Activated T-helper 2 cell treated with anti-CD3 and anti-CD28 coated beads, Interferon-gamma antibody, Interleukin-2, Interleukin-4, amounts not matched to agents 10 μg/mL and 5 μg/mL and 100 μg/mL, durations not matched to agents 14 hours and 24 hours and 36 hours (primary cell): ENCODE data around the gene SKI. TPM values are rescaled to one million over a fixed set of nuclear protein-coding genes. Genes with fewer than 3 reads are reported as not detected.

Experiments used
- DNase-seq: peaks from one replicate; pipeline ENCODE4 v3.0.0; 2021; ENCODE audit warnings: low spot score
- H3K27ac Mint-ChIP-seq: one replicate; pipeline ENCODE4 v1.8.0; 2021; ENCODE audit warnings: mixed read lengths
- H3K27me3 Mint-ChIP-seq: one replicate; pipeline ENCODE4 v1.8.0; 2021; ENCODE audit warnings: low read depth, mixed read lengths
- H3K36me3 Mint-ChIP-seq: one replicate; pipeline ENCODE4 v1.8.0; 2021; ENCODE audit warnings: low read depth, mixed read lengths
- H3K4me1 Mint-ChIP-seq: one replicate; pipeline ENCODE4 v1.8.0; 2021; ENCODE audit warnings: low read depth, mixed read lengths
- H3K4me3 Mint-ChIP-seq: one replicate; pipeline ENCODE4 v1.8.0; 2021; ENCODE audit warnings: low read depth, mild to moderate bottlenecking, moderate library complexity, mixed read lengths
- H3K9me3 Mint-ChIP-seq: one replicate; pipeline ENCODE4 v1.8.0; 2021; ENCODE audit warnings: mixed read lengths
- intact Hi-C: fragments of 100-400 bp; cut with micrococcal nuclease; formaldehyde crosslinking; loops from one replicate; pipeline ENCODE4 v1.15.1; 2023
- total RNA-seq: library from RNA; stranded (reverse); gene quantifications from 2 replicates; pipeline ENCODE4 v1.2.3, GENCODE V29; 2022

Gene SKI
- total RNA-seq, 1 donor from 2014 or later = 37.0 TPM

DNA sequence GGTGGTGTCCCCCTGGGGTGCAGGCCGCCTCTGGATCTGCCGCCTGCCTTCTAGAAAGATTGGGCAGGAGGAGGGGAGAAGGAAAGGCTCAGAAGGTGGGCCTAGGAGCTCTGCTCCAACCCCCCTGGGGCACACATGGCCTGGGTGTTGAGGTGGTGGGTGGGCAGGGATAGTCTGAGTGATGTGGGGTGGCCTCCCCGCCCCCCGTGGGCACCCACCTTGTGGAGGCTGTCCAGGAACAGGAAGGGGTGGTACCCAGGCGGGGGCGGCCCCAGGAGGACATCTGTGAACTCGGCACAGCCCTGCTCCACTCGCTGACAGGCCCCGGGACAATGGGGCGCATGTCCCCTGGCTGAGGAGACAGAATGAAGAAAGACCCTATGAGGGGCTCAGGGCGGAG, 108.4 kb downstream of the SKI start:
- no peaks in the 10 kb centered on the region for H3K36me3 Mint-ChIP-seq
- no peak overlapping the region for H3K4me3 Mint-ChIP-seq
- intact Hi-C loops = no loop called here
- no peaks in the 10 kb centered on the region for H3K4me1 Mint-ChIP-seq
- no peaks in the 10 kb centered on the region for H3K9me3 Mint-ChIP-seq
- H3K27me3 Mint-ChIP-seq = no peaks in the 10 kb centered on the region
- no peak overlapping the region for H3K27ac Mint-ChIP-seq
- DNase-seq = no peak

- no peak overlapping the region for H3K4me3 Mint-ChIP-seq
- no peak overlapping the region for H3K27ac Mint-ChIP-seq
- no peaks in the 10 kb centered on the region for H3K4me1 Mint-ChIP-seq
- no peaks in the 10 kb centered on the region for H3K36me3 Mint-ChIP-seq
- H3K27me3 Mint-ChIP-seq = no peaks in the 10 kb centered on the region
- DNase-seq = no peak
- intact Hi-C loops = no loop called here
- no peaks in the 10 kb centered on the region for H3K9me3 Mint-ChIP-seq
These were observed 109.0 kb downstream of the SKI start for GRCh38 chr1:2337081-2337480.

DNA sequence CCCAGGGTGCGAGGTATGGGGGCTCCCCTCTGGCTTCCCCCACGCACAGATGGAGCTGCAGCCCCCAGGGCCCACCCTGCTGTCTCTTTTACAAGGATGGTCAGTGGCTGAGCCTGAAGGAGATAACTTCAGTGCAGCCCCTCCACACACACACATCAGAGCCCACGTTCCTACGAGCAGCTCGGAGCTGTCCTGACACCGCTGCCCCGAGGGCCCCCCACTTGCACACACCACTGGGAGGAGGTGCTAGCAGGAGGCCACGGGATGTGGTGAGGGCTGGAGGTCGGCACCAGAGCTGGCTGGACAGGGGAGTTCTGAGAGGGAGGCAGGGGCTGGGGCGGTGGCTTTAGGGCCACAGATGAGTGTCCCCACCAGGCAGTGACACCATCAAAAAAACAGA, 109.4 kb downstream of the SKI start:
- Mint-ChIP-seq H3K36me3 (no peaks in the 10 kb centered on the region), H3K4me1 (no peaks in the 10 kb centered on the region), H3K27me3 (no peaks in the 10 kb centered on the region), H3K4me3 (no peak overlapping the region), H3K27ac (no peak overlapping the region), H3K9me3 (no peaks in the 10 kb centered on the region)
- intact Hi-C loops = no loop called here
- DNase-seq = no peak

DNA sequence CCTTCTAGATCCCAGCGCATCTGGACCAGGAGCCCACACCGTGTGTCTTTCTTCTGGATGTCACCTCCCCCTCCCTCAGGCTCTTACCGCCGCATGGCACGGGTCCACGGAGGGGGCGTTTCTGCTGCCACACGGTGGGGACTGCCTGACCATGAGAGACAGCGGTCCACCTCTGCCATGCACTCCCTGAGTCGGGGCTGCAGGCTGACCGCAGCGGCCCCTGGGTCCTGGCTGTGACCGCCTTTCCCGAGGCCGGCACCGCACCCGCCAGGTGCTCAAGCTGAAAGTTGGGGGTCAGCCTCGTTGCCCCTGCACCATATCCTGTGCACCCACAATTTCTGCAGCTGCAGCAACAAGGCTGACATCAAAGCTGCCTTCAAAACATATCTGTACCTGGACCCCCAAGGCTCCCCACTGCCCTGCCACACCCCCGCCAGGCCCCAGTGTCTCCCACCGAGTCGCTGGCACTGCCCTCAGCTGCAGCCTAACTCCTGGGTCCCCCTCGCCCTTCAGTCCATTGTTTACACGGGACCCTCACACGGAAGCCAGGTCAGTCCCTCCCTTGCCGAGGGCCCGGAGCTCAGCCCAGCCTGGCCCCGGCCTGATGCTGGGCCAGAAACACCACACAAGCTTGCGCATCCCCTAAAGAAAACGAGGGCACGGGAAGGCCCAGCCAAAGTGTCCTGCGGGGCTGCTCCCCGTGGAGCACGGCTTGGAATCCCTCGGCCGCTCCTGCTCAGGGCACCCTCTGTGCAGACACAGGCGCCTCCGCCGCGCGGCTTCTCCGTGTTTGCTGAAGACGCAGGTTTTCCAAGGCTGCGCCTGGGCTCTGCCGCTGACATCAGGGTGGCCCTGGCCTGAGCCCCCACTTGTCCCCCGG, 111.3 kb downstream of the SKI start:
- no peak overlapping the region for H3K4me3 Mint-ChIP-seq
- intact Hi-C loops = no loop called here
- H3K36me3 Mint-ChIP-seq = no peaks in the 10 kb centered on the region

DNA sequence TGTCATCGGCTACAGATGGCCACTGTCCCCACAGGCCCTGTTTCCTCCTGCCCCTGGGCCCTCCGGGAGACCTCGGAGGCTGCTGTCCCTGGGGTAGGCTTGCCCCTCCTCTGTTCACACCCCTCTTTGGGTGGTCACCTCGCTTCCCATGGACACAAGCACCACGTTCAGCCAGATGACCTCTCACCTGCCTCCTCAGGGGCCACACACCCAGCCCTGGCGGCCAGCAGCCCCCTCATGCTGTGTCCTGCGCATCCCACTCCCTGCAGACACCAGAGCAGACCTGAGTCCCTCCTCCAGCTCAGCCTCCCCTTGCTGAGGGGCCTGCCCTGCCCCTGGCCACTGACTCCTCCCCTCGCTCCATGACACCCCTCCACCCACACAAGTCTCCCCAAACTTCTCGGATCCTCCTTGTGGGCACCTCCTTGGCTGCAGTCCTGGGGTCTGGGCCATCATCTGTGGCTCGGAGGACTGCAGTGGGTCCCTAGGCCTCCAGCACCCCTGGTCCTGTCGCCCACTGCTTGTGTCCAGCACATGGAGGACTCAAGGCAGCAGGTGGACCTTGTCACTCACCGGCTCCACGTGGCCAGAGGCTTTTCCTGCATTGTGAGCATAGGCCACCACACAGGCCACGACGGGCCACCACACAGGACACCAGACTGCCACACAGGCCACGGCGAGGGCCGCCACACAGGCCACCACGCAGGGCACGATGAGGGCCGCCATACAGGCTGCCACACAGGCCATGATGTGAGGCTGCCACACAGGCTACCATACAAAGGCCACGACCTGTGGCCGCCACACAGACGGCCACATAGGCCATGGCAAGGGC, 112.2 kb downstream of the SKI start:
- intact Hi-C loops = no loop called here
- no peak overlapping the region for H3K4me3 Mint-ChIP-seq
- no peak overlapping the region for H3K27ac Mint-ChIP-seq
- no peaks in the 10 kb centered on the region for H3K27me3 Mint-ChIP-seq
- H3K9me3 Mint-ChIP-seq = no peaks in the 10 kb centered on the region
- no peaks in the 10 kb centered on the region for H3K4me1 Mint-ChIP-seq
- DNase-seq = no peak
- no peaks in the 10 kb centered on the region for H3K36me3 Mint-ChIP-seq

More for the DNA sequence above, 111.3 kb downstream of the SKI start:
- H3K27me3 Mint-ChIP-seq = no peaks in the 10 kb centered on the region
- no peaks in the 10 kb centered on the region for H3K4me1 Mint-ChIP-seq
- H3K27ac Mint-ChIP-seq = no peak overlapping the region
- H3K9me3 Mint-ChIP-seq = no peaks in the 10 kb centered on the region
- DNase-seq = no peak

- Mint-ChIP-seq H3K9me3 (no peaks in the 10 kb centered on the region), H3K4me1 (no peaks in the 10 kb centered on the region), H3K27ac (no peak overlapping the region), H3K4me3 (no peak overlapping the region), H3K27me3 (no peaks in the 10 kb centered on the region), H3K36me3 (no peaks in the 10 kb centered on the region)
- no peak for DNase-seq
- intact Hi-C loops = no loop called here
These were observed 112.8 kb downstream of the SKI start for GRCh38 chr1:2340918-2341254.

- intact Hi-C loops = no loop called here
- H3K4me3 Mint-ChIP-seq = no peak overlapping the region
- no peak overlapping the region for H3K27ac Mint-ChIP-seq
- no peaks in the 10 kb centered on the region for H3K27me3 Mint-ChIP-seq
- no peaks in the 10 kb centered on the region for H3K36me3 Mint-ChIP-seq
- no peak for DNase-seq
- H3K9me3 Mint-ChIP-seq = no peaks in the 10 kb centered on the region
- H3K4me1 Mint-ChIP-seq = no peaks in the 10 kb centered on the region
These were observed 113.7 kb downstream of the SKI start for GRCh38 chr1:2341706-2342383.

DNA sequence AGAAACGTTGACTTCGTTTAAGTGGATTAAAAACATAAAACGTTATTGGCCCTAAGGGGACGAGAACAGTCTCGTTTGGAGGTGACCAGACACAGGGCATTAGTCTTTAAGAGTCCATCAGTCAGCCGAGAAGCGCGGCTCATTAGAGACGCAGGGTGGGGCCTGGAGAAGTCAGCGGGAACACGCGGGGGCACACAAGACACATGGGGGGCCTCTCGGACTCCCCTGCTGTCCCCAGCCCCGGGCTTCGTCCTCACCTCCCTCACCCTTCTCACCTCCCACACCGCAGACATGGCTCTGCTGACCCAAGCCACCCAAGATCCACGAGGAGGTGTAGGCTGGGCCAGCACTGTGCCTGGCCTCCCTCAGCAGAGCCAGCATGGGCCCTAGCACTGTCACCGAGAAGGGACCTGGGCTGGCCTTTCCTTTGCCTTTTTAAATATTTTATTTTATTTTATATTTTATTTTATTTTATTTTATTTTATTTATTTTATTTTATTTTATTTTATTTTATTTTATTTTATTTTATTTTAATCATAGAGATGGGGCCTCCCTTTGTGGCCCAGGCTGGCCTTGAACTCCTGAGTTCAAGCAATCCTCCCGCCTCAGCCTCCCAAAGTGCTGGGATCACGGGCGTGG, 114.4 kb downstream of the SKI start:
- intact Hi-C loops = no loop called here
- no peaks in the 10 kb centered on the region for H3K27me3 Mint-ChIP-seq

GRCh38 chr1:2343023-2343935, 115.2 kb downstream of the SKI start:
- no peak overlapping the region for H3K27ac Mint-ChIP-seq
- no peak overlapping the region for H3K4me3 Mint-ChIP-seq
- DNase-seq = no peak
- H3K27me3 Mint-ChIP-seq = no peaks in the 10 kb centered on the region
- intact Hi-C loops = no loop called here
- no peaks in the 10 kb centered on the region for H3K9me3 Mint-ChIP-seq
- no peaks in the 10 kb centered on the region for H3K4me1 Mint-ChIP-seq
- H3K36me3 Mint-ChIP-seq = no peaks in the 10 kb centered on the region

More for the DNA sequence above, 114.4 kb downstream of the SKI start:
- Mint-ChIP-seq H3K4me3 (no peak overlapping the region), H3K4me1 (no peaks in the 10 kb centered on the region), H3K9me3 (no peaks in the 10 kb centered on the region), H3K36me3 (no peaks in the 10 kb centered on the region), H3K27ac (no peak overlapping the region)
- no peak for DNase-seq

DNA sequence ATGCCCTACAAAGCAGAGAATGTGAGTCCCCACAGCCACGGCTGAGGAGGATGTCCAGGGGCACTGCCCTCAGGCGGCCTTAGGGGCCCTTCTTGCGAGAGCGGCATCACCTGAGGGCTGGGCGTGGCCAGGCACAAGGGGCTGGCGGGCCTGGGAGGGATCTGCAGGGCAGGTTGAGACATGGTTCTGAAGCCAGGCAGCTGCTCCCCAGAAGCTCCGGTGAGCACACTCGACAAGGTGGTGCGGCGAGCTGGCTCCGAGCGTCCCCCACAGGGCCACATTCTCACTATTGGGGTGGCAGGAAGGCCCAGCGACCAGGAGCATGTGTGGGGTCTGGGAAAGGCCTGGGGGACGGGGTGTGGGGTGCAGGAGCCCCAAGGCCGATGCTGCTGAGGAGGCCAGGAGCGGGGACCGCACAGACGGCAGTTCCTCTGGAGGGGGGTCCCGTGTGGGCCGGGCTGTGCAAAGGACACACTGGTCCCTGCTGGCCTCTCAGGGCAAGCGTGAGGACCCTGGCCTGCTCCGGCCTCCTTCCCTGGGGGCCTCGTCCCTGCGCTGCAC, 116.1 kb downstream of the SKI start:
- Mint-ChIP-seq H3K9me3 (no peaks in the 10 kb centered on the region), H3K36me3 (no peaks in the 10 kb centered on the region), H3K4me3 (no peak overlapping the region), H3K27me3 (no peaks in the 10 kb centered on the region), H3K27ac (no peak overlapping the region), H3K4me1 (no peaks in the 10 kb centered on the region)
- intact Hi-C loops = no loop called here
- DNase-seq = no peak

GRCh38 chr1:2344744-2345296, 116.7 kb downstream of the SKI start:
- no peak for DNase-seq
- Mint-ChIP-seq H3K9me3 (no peaks in the 10 kb centered on the region), H3K4me1 (no peaks in the 10 kb centered on the region), H3K27me3 (no peaks in the 10 kb centered on the region), H3K36me3 (no peaks in the 10 kb centered on the region), H3K4me3 (no peak overlapping the region), H3K27ac (no peak overlapping the region)
- intact Hi-C loops = no loop called here
